ENCODE results near the gene RAB1A.

- 0 out of 4 replicates have a peak, but pooled peaks of 1 of the 2 experiments have one; percentile 3 for TF ChIP-seq CTCF (conservative IDR thresholded peaks at IDR 0.05; ENCODE audit: low read depth in 2 of 2)
- TF ChIP-seq EZH2 (IDR thresholded peaks at IDR 0.05; ENCODE audit: low read depth, unreplicated experiment) = no peak
- TF ChIP-seq ZNF114 (CRISPR knock-in tag; IDR thresholded peaks at IDR 0.05) = no peak
- TF ChIP-seq POLR2AphosphoS5 (IDR thresholded peaks at IDR 0.05; ENCODE audit: low read depth) = no peak; the same call in 1 of the 2 replicates
- no peak for TF ChIP-seq REST (IDR thresholded peaks at IDR 0.05; ENCODE audit: unreplicated experiment)
- TF ChIP-seq CREB1 (CRISPR knock-in tag; IDR thresholded peaks at IDR 0.05; ENCODE audit: low read depth) = 0 out of 2 replicates have a peak, but pooled peaks have one; percentile 38
- TF ChIP-seq EZH2phosphoT487 (IDR thresholded peaks at IDR 0.05; ENCODE audit: unreplicated experiment) = no peak
- TF ChIP-seq JUNB (IDR thresholded peaks at IDR 0.05; ENCODE audit: unreplicated experiment) = no peak
- TF ChIP-seq NANOG (IDR thresholded peaks at IDR 0.05; ENCODE audit: borderline replicate concordance) = no peak
- no peak for TF ChIP-seq ZNF331 (CRISPR knock-in tag; IDR thresholded peaks at IDR 0.05; ENCODE audit: low read depth)
Observed at GRCh38 chr2:65130664-65131175, 814 bp upstream of the RAB1A start.

All from GM23338 (cell line).